HL-60 (cell line): ENCODE results near the gene ADGRB2.

Experiments used
- GABPA ChIP-seq: IDR thresholded peaks from 2 replicates; pipeline ENCODE4 v1.6.1; 2012; ENCODE audit warnings: low read depth
- POLR2AphosphoS5 ChIP-seq: IDR thresholded peaks from 2 replicates; pipeline ENCODE4 v1.6.1; 2012; ENCODE audit warnings: low read depth
- SPI1 ChIP-seq: IDR thresholded peaks from 2 replicates; pipeline ENCODE4 v1.6.1; 2012; ENCODE audit warnings: low read depth, mild to moderate bottlenecking, borderline replicate concordance
- TF ChIP-seq, protein P1 (sequence below): IDR thresholded peaks from one replicate; pipeline ENCODE4 v1.5.1; 2011; ENCODE audit warnings: low read length, control low read depth, inconsistent platforms; ENCODE audit not compliant: insufficient read depth
- TF ChIP-seq, protein P2 (sequence below): IDR thresholded peaks from 2 replicates; pipeline ENCODE4 v1.6.1; 2012; ENCODE audit warnings: low read depth; ENCODE audit not compliant: insufficient replicate concordance

DNA sequence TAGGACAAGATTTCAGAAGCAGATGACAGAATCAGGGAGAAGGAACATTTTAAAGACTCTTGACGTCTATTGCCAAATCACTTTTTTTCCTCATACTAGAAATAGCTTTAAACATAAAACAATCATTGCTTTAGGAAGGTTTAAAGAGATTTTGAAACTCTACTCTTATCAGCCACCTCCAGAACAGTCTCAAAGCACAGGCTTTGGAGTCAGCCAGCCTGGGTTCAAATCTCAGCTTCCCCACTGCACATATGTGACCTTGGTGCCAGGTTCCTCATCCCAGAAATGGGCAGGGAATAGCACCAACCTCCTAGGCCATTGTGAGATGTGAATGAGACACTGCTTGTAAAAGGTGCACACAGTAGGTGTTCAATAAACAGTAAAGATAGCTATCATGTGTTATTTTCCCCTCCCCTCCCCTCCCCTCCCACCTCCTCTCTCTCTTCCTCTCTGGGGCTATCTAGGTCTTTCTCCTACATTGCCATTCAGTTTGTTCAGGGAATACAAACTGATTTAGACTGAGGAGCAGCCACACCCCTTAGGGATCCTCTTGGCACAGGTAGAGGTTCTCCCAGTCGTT is 31.0 kb upstream of the ADGRB2 start:
- TF ChIP-seq, protein P1, sequence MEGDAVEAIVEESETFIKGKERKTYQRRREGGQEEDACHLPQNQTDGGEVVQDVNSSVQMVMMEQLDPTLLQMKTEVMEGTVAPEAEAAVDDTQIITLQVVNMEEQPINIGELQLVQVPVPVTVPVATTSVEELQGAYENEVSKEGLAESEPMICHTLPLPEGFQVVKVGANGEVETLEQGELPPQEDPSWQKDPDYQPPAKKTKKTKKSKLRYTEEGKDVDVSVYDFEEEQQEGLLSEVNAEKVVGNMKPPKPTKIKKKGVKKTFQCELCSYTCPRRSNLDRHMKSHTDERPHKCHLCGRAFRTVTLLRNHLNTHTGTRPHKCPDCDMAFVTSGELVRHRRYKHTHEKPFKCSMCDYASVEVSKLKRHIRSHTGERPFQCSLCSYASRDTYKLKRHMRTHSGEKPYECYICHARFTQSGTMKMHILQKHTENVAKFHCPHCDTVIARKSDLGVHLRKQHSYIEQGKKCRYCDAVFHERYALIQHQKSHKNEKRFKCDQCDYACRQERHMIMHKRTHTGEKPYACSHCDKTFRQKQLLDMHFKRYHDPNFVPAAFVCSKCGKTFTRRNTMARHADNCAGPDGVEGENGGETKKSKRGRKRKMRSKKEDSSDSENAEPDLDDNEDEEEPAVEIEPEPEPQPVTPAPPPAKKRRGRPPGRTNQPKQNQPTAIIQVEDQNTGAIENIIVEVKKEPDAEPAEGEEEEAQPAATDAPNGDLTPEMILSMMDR, result no peak
- no peak for TF ChIP-seq GABPA
- TF ChIP-seq, protein P2, sequence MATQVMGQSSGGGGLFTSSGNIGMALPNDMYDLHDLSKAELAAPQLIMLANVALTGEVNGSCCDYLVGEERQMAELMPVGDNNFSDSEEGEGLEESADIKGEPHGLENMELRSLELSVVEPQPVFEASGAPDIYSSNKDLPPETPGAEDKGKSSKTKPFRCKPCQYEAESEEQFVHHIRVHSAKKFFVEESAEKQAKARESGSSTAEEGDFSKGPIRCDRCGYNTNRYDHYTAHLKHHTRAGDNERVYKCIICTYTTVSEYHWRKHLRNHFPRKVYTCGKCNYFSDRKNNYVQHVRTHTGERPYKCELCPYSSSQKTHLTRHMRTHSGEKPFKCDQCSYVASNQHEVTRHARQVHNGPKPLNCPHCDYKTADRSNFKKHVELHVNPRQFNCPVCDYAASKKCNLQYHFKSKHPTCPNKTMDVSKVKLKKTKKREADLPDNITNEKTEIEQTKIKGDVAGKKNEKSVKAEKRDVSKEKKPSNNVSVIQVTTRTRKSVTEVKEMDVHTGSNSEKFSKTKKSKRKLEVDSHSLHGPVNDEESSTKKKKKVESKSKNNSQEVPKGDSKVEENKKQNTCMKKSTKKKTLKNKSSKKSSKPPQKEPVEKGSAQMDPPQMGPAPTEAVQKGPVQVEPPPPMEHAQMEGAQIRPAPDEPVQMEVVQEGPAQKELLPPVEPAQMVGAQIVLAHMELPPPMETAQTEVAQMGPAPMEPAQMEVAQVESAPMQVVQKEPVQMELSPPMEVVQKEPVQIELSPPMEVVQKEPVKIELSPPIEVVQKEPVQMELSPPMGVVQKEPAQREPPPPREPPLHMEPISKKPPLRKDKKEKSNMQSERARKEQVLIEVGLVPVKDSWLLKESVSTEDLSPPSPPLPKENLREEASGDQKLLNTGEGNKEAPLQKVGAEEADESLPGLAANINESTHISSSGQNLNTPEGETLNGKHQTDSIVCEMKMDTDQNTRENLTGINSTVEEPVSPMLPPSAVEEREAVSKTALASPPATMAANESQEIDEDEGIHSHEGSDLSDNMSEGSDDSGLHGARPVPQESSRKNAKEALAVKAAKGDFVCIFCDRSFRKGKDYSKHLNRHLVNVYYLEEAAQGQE, result no peak
- no peak for TF ChIP-seq POLR2AphosphoS5
- no peak for TF ChIP-seq SPI1
